K562 (cell line): Measurements from ENCODE around the gene RARRES2. TPM values are rescaled to one million over a fixed set of nuclear protein-coding genes. Genes with fewer than 3 reads are reported as not detected.

Source experiments
- ASH1L ChIP-seq: fragments of 450-650 bp; IDR thresholded peaks from 2 replicates; pipeline ENCODE4 v1.6.1; 2018; ENCODE audit warnings: borderline replicate concordance, mild to moderate bottlenecking, low read depth; ENCODE audit not compliant: partially characterized antibody
- ATF4 ChIP-seq: fragments of 450-650 bp; formaldehyde crosslinking; IDR thresholded peaks from 2 replicates; pipeline ENCODE4 v1.4.0; 2022; ENCODE audit warnings: mild to moderate bottlenecking, moderate library complexity
- BDP1 ChIP-seq: IDR thresholded peaks from 3 replicates; pipeline ENCODE4 v1.6.1; 2011; ENCODE audit not compliant: insufficient read length, insufficient read depth
- CEBPB ChIP-seq: fragments of 450-650 bp; IDR thresholded peaks from 2 replicates; pipeline ENCODE4 v1.6.1; 2016; ENCODE audit warnings: missing genetic modification characterization, missing compliant biosample characterization
- CHD1 ChIP-seq: fragments of 200-600 bp; sonication (generic); IDR thresholded peaks from one replicate; pipeline ENCODE4 v1.6.1; 2012; ENCODE audit warnings: mild to moderate bottlenecking, moderate library complexity, low read length, inconsistent platforms
- CREB3L1 ChIP-seq: fragments of 450-650 bp; IDR thresholded peaks from 2 replicates; pipeline ENCODE4 v1.6.1; 2014; ENCODE audit warnings: low read depth, mild to moderate bottlenecking, moderate library complexity, borderline replicate concordance
- CSDE1 ChIP-seq, 2 experiments: fragments of 450-650 bp; IDR thresholded peaks; 2 replicates each; pipeline ENCODE4 v1.6.1; 2016; ENCODE audit warnings: mild to moderate bottlenecking in 1 of 2
- CTCFL ChIP-seq: IDR thresholded peaks from 2 replicates; pipeline ENCODE4 v1.6.1; 2011; ENCODE audit warnings: borderline replicate concordance, low read depth, mild to moderate bottlenecking, moderate library complexity, low read length; ENCODE audit not compliant: insufficient read depth, poor library complexity, severe bottlenecking
- DIDO1 ChIP-seq: fragments of 450-650 bp; IDR thresholded peaks from 2 replicates; pipeline ENCODE4 v1.6.1; 2016; ENCODE audit warnings: low read depth, missing biosample characterization, missing genetic modification characterization
- ESRRA ChIP-seq: fragments of 450-650 bp; IDR thresholded peaks from 2 replicates; pipeline ENCODE4 v1.6.1; 2014; ENCODE audit warnings: low read depth, mild to moderate bottlenecking, moderate library complexity, borderline replicate concordance
- HDAC1 ChIP-seq, 2 experiments: fragments of 450-650 bp; IDR thresholded peaks; 2 replicates each; pipeline ENCODE4 v1.6.1; 2016 to 2017; ENCODE audit warnings: inconsistent platforms in 1 of 2, mild to moderate bottlenecking in 1 of 2, moderate library complexity in 1 of 2
- KAT7 ChIP-seq: sonication (generic); formaldehyde crosslinking; IDR thresholded peaks from 2 replicates; pipeline ENCODE4 v1.8.0; 2022; ENCODE audit warnings: missing genetic modification reagents, mild to moderate bottlenecking, borderline replicate concordance
- LEF1 ChIP-seq: fragments of 450-650 bp; IDR thresholded peaks from 2 replicates; pipeline ENCODE4 v1.6.1; 2016; ENCODE audit warnings: mild to moderate bottlenecking
- SMC3 ChIP-seq: conservative IDR thresholded peaks from 2 replicates; pipeline ENCODE4 v1.6.1; 2011; ENCODE audit warnings: low read depth, low read length, improper control_type of control experiment; ENCODE audit not compliant: insufficient read depth
- SOX6 ChIP-seq: fragments of 450-650 bp; IDR thresholded peaks from 2 replicates; pipeline ENCODE4 v1.6.1; 2014; ENCODE audit warnings: mild to moderate bottlenecking
- TSC22D4 ChIP-seq: fragments of 450-650 bp; IDR thresholded peaks from 2 replicates; pipeline ENCODE4 v1.6.1; 2016; ENCODE audit warnings: missing genetic modification characterization, missing biosample characterization, control low read depth
- ZBTB2 ChIP-seq: fragments of 450-650 bp; IDR thresholded peaks from 2 replicates; pipeline ENCODE4 v1.6.1; 2016; ENCODE audit warnings: antibody characterized with exemption
- ZFP36 ChIP-seq: fragments of 150-350 bp; IDR thresholded peaks from 2 replicates; pipeline ENCODE4 v1.6.1; 2018; ENCODE audit warnings: low read length, low read depth; ENCODE audit not compliant: partially characterized antibody
- polyA plus RNA-seq, 8 experiments: library from polyadenylated mRNA; depleted of rRNA in 4 of 8; stranded (reverse) in 5 of 8; unstranded in 3 of 8; fragments of >200 nt; fragmentation: Nextera tagmentation in 2 of 8; fragmentation: Illumina TruSeq in 1 of 8; extraction: Ambion mirVana in 2 of 8; extraction: Trizol in 1 of 8; gene quantifications; 2 replicates each; pipeline versions ENCODE4 v1.2.1 to v1.2.3, GENCODE V29; 2011 to 2014; ENCODE audit warnings: inconsistent platforms in 1 of 8, missing spikeins in 1 of 8
- total RNA-seq, 7 experiments: library from RNA; depleted of rRNA in 6 of 7; stranded (reverse); fragments of >200 nt in 6 of 7; fragmentation: Illumina TruSeq in 2 of 7; extraction: Trizol in 2 of 7; gene quantifications; 2 replicates each; pipeline versions ENCODE4 v1.2.1 to v1.2.3, GENCODE V29; 2011 to 2021; ENCODE audit warnings: low replicate concordance in 1 of 7
- TF ChIP-seq, protein P1 (sequence below): sonication (generic); formaldehyde crosslinking; IDR thresholded peaks from 2 replicates; pipeline ENCODE4 v1.8.1; 2022; ENCODE audit warnings: missing genetic modification reagents

RARRES2 gene
- total and polyA plus RNA-seq, 9 of the 15 experiments (the other 6 are each of a cell fraction or from before 2014, with no cell fraction given): 0.11 to 1.7 (median 0.23) TPM; not detected in 6

GRCh38 chr7:150368096-150368883, 26.9 kb upstream of the RARRES2 start, which contains the start of gene REPIN1 (continued):
- TF ChIP-seq ZFP36 (no peak), LEF1 (0 out of 2 replicates have a peak, but pooled peaks have one; percentile 51), TSC22D4 (tag) (no peak), CREB3L1 (peak; percentile 89), ZBTB2 (peak; percentile 65; the same call in 1 of the 2 replicates), ASH1L (no peak), DIDO1 (tag) (0 out of 2 replicates have a peak, but pooled peaks have one; percentile 16), BDP1 (no peak), SOX6 (peak; percentile 56), CEBPB (tag) (no peak), CSDE1 (IDR thresholded peaks at IDR 0.05) (no peak; a peak in 1 of 4 replicates), ATF4 (CRISPR knock-in tag) (peak; percentile 70; the same call in 1 of the 2 replicates), HDAC1 (IDR thresholded peaks at IDR 0.05) (no peak; a peak in 2 of 4 replicates), CTCFL (peak; percentile 6), SMC3 (0 out of 2 replicates have a peak, but pooled peaks have one; percentile 2), ESRRA (peak; percentile 58; the same call in 1 of the 2 replicates), KAT7 (CRISPR knock-in tag) (peak; percentile 32; the same call in 1 of the 2 replicates), CHD1 (peak; percentile 92)
- TF ChIP-seq, protein P1, sequence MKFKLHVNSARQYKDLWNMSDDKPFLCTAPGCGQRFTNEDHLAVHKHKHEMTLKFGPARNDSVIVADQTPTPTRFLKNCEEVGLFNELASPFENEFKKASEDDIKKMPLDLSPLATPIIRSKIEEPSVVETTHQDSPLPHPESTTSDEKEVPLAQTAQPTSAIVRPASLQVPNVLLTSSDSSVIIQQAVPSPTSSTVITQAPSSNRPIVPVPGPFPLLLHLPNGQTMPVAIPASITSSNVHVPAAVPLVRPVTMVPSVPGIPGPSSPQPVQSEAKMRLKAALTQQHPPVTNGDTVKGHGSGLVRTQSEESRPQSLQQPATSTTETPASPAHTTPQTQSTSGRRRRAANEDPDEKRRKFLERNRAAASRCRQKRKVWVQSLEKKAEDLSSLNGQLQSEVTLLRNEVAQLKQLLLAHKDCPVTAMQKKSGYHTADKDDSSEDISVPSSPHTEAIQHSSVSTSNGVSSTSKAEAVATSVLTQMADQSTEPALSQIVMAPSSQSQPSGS (CRISPR knock-in tag): no peak
